HFF-Myc (cell line): ENCODE results near the gene MED1.
"Not testable (repeated sequence)": the region's sequence is repeated elsewhere in the genome, so short reads cannot be mapped to it uniquely, and the experiment has no call there.

Experiments
- DNase-seq: peaks from one replicate; pipeline ENCODE4 v3.0.0-alpha.2; 2011; ENCODE audit warnings: low read depth; ENCODE audit errors: extremely low read depth
- H3K4me3 ChIP-seq: replicated peaks from 2 replicates; pipeline ENCODE4 v1.5.1; 2011; ENCODE audit warnings: low read depth, mild to moderate bottlenecking, control low read depth, low read length
- CTCF ChIP-seq: IDR thresholded peaks from 2 replicates; pipeline ENCODE4 v1.5.1; 2012; ENCODE audit warnings: mild to moderate bottlenecking, low read depth, low read length, control low read depth; ENCODE audit errors: missing control alignments

Gene MED1, protein sequence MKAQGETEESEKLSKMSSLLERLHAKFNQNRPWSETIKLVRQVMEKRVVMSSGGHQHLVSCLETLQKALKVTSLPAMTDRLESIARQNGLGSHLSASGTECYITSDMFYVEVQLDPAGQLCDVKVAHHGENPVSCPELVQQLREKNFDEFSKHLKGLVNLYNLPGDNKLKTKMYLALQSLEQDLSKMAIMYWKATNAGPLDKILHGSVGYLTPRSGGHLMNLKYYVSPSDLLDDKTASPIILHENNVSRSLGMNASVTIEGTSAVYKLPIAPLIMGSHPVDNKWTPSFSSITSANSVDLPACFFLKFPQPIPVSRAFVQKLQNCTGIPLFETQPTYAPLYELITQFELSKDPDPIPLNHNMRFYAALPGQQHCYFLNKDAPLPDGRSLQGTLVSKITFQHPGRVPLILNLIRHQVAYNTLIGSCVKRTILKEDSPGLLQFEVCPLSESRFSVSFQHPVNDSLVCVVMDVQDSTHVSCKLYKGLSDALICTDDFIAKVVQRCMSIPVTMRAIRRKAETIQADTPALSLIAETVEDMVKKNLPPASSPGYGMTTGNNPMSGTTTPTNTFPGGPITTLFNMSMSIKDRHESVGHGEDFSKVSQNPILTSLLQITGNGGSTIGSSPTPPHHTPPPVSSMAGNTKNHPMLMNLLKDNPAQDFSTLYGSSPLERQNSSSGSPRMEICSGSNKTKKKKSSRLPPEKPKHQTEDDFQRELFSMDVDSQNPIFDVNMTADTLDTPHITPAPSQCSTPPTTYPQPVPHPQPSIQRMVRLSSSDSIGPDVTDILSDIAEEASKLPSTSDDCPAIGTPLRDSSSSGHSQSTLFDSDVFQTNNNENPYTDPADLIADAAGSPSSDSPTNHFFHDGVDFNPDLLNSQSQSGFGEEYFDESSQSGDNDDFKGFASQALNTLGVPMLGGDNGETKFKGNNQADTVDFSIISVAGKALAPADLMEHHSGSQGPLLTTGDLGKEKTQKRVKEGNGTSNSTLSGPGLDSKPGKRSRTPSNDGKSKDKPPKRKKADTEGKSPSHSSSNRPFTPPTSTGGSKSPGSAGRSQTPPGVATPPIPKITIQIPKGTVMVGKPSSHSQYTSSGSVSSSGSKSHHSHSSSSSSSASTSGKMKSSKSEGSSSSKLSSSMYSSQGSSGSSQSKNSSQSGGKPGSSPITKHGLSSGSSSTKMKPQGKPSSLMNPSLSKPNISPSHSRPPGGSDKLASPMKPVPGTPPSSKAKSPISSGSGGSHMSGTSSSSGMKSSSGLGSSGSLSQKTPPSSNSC (N-terminal part only)

DNA sequence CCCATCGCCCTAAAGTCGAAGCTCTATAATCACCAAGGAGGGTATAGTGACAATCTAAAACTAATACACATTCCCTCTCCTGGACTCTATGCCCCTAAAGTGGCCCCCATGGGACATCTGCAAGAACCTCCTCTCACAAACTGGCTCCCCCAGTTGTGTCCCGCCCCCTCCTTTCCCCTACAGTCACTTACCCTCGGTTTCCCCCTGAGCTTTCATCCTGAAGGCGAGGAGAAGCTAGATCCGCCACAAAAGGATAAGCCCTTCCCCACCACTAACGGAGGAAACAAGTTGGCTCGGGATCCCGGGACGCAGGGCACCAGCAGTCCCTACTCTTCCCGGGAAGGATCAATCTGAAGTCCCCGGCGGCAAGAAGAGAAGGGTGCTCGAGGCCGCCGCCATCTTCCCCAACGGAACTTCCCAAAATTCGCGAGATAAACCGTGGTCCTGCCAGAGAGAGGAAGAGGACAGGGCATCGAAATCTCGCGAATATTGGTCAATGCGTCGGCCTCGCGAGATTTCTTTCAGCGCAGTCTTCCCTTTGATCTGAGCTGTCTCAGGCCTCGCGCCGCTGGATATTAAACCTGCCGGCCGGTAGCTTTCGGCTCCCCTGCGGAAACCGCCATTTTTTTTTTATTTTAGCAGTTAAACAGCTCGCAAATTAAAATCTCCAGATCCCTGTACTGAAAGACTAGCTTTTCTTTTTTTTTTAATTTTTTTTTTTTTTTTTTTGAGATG, at the start of gene MED1:
Gene MED1 (minus strand): TSS at position 417 of the 735 bp plus-strand sequence. CDS start 201 bp downstream, at position 216.
- peak; percentile 98 for DNase-seq
- no peak for TF ChIP-seq CTCF
- H3K4me3 ChIP-seq: peak within 1 kb of the TSS; percentile 83

- H3K4me3 ChIP-seq, DNase-seq: not testable (repeated sequence)
Observed at GRCh38 chr17:39496921-39497320, 45.9 kb upstream of the MED1 start.

- H3K4me3 ChIP-seq: no peak overlapping the region
- DNase-seq: no peak
- no peak for TF ChIP-seq CTCF
Observed at GRCh38 chr17:39487946-39488345, 36.9 kb upstream of the MED1 start.

DNA sequence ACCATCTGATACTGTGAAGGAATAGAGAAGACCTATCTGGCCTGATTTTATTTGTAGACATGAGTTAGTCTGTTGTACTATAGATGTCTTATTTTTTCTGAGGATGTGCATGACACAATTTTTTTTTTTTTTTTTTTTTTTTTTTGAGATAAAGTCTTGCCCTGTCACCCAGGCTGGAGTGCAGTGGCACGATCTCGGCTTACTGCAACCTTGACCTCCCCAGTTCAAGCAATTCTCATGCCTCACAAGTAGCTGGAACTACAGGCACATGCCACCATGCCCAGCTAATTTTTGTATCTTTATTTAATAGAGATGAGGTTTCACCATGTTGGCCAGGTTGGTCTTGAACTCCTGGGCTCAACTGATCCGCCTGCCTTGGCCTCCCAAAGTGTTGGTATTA, 36.4 kb upstream of the MED1 start:
- not testable (repeated sequence) for DNase-seq, H3K4me3 ChIP-seq

DNA sequence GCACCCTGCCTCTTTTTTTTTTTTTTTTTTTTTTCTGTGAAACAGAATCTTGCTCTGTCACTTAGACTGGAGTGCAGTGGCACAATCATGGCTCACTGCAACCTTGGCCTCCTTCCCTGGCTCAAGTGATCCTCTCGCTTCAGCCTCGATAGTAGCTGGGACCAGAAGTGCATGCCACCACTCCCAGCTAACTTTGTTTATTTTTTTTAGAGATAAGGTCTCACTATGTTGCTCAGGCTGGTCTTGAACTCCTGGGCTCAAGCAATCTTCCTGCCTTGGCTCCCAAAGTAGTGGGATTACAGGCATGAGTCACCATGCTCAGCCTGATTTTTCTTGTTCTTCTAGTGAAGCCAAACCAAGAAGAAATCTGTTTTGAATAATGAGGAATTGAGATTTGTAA, 35.2 kb upstream of the MED1 start:
- no peak overlapping the region for H3K4me3 ChIP-seq
- TF ChIP-seq CTCF: no peak
- peak; percentile 26 for DNase-seq

DNA sequence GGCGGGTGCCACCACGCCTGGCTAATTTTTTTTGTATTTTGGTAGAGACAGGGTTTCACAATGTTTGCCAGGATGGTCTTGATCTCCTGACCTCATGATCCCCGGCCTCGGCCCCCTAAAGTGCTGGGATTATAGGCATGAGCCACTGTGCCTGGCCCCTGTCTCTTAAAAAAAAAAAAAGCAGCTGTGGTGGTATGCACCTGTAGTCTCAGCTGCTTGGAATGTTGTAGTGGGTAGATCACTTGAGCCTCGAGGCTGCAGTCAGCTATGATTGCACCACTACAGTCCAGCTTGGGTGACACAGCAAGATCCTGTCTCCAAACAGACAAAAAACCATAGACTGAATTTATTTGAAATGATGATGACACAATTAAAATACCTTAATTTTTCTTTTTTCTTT, 34.5 kb upstream of the MED1 start:
- DNase-seq: no peak
- no peak overlapping the region for H3K4me3 ChIP-seq
- TF ChIP-seq CTCF: no peak

- no peak for TF ChIP-seq CTCF
- H3K4me3 ChIP-seq: no peak overlapping the region
- no peak for DNase-seq
Observed at GRCh38 chr17:39484178-39484577, 33.1 kb upstream of the MED1 start.
